ENCODE data around the gene CAMK2A.

- TF ChIP-seq TAF1 (IDR thresholded peaks at IDR 0.05; ENCODE audit: borderline replicate concordance, insufficient read depth, low read length), result no peak
- TF ChIP-seq POLR2AphosphoS5 (IDR thresholded peaks at IDR 0.05; ENCODE audit: low read depth, low read length), result no peak
- no peak for TF ChIP-seq REST (IDR thresholded peaks at IDR 0.05; ENCODE audit: insufficient read depth in 1 of 2, low read depth in 2 of 2, low read length in 2 of 2)
Observed at GRCh38 chr5:150184006-150184405, 105.6 kb downstream of the CAMK2A start.

Measured in PFSK-1 (cell line).